ENCODE data around the gene UNC13B. TPM values are rescaled to one million over a fixed set of nuclear protein-coding genes. Genes with fewer than 3 reads are reported as not detected.

The UNC13B gene
- total RNA-seq, 4 donors from 2014 or later: 44.5 to 72.9 (median 48.6) TPM

DNA sequence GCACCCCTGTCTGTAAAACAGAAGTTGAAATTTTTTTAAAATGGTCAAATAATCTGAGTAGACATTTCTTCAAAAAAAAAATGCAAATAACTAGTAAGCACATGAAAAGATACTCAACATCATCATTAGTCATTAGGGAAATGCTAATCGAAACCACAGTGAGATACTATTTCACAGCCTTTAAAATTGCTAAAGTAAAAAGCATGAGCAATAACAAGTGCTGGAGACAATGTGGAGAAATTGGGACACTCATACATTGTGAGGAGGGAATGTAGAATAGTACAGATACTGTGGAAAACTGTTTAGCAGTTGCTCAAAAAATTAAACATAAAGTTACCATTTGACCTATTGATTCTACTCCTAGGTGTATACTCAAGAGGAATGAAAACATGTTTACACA, 269.7 kb downstream of the UNC13B start:
- Histone ChIP-seq H3K9me3 (no peaks in the 10 kb centered on the region), H3K4me3 (no peak overlapping the region), H3K4me1 (no peaks in the 10 kb centered on the region), H3K27me3 (no peaks in the 10 kb centered on the region), H3K27ac (no peak overlapping the region), H3K36me3 (no peaks in the 10 kb centered on the region)
- TF ChIP-seq POLR2A (IDR thresholded peaks at IDR 0.05): no peak
- no peak for DNase-seq

DNA sequence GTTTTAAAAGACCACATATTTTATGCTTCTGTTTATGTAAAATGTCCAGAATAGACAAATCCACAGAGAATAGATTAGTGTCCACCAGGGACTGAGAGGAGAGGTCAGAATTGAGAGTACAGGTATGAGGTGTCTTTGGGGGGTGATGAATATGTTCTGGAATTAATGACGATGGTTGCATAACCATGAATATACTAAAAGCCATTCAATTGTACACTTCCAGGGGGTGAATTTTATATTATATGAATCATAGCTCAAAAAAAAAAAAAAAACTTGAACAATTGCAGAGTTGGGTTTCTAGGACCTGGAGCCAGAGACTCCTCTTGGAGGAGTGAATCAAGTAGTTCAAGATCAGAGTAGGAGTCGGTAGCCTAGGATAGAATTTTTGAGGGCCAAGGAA, 270.3 kb downstream of the UNC13B start:
- Histone ChIP-seq H3K36me3 (no peaks in the 10 kb centered on the region), H3K9me3 (no peaks in the 10 kb centered on the region), H3K4me3 (no peak overlapping the region), H3K4me1 (no peaks in the 10 kb centered on the region), H3K27me3 (no peaks in the 10 kb centered on the region), H3K27ac (no peak overlapping the region)
- DNase-seq: no peak
- TF ChIP-seq POLR2A (IDR thresholded peaks at IDR 0.05): no peak
- TF ChIP-seq, protein P1, sequence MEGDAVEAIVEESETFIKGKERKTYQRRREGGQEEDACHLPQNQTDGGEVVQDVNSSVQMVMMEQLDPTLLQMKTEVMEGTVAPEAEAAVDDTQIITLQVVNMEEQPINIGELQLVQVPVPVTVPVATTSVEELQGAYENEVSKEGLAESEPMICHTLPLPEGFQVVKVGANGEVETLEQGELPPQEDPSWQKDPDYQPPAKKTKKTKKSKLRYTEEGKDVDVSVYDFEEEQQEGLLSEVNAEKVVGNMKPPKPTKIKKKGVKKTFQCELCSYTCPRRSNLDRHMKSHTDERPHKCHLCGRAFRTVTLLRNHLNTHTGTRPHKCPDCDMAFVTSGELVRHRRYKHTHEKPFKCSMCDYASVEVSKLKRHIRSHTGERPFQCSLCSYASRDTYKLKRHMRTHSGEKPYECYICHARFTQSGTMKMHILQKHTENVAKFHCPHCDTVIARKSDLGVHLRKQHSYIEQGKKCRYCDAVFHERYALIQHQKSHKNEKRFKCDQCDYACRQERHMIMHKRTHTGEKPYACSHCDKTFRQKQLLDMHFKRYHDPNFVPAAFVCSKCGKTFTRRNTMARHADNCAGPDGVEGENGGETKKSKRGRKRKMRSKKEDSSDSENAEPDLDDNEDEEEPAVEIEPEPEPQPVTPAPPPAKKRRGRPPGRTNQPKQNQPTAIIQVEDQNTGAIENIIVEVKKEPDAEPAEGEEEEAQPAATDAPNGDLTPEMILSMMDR (IDR thresholded peaks at IDR 0.05): no peak

DNA sequence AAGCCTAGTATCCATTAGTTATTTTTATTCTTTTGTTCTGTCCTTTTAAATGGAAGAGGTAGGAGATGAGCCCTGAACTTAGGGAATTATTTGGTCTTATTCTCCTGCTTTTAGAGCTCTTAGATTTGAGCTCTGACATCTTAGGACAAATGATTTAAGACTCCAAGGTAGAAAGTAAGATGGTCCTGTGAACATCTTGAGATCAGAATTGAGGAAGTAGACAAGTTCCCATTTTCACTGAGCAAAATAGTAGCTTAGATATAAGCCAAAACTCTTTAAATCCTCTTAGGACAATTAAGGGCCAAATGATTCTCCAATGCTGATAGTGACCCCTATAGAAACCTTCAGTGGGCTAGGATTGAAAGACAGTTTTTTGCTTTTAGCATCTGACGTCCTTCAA, 275.1 kb downstream of the UNC13B start:
- Histone ChIP-seq H3K4me1 (no peaks in the 10 kb centered on the region), H3K27ac (no peak overlapping the region), H3K36me3 (no peaks in the 10 kb centered on the region), H3K9me3 (no peaks in the 10 kb centered on the region), H3K27me3 (no peaks in the 10 kb centered on the region), H3K4me3 (no peak overlapping the region)
- TF ChIP-seq, protein P1 (IDR thresholded peaks at IDR 0.05): no peak
- no peak for TF ChIP-seq POLR2A (IDR thresholded peaks at IDR 0.05)
- DNase-seq: no peak

DNA sequence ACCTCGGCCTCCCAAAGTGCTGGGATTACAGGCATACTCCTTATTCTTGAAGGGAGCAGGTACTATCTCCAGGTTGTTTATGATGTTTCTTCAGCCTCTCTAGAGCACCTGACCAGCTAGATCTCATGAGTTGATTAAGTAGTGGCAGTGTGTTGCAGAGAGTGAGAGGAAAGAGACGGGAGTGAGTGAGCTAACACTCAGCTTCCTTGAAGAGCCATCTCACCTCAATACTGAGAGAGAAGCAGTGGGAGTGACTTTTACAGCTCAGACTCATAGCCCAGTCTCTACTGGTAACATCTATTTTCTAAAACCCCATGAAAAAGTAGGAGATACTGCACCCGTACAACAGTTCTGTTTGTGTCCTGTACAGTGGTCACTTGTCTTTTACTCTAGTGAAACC, 284.2 kb downstream of the UNC13B start:
- DNase-seq: no peak
- H3K9me3 ChIP-seq: no peaks in the 10 kb centered on the region
- H3K4me3 ChIP-seq: no peak overlapping the region
- TF ChIP-seq, protein P1 (IDR thresholded peaks at IDR 0.05): no peak
- no peak for TF ChIP-seq POLR2A (IDR thresholded peaks at IDR 0.05)
- H3K27me3 ChIP-seq: no peaks in the 10 kb centered on the region
- H3K36me3 ChIP-seq: no peaks in the 10 kb centered on the region
- no peak overlapping the region for H3K27ac ChIP-seq
- no peaks in the 10 kb centered on the region for H3K4me1 ChIP-seq

DNA sequence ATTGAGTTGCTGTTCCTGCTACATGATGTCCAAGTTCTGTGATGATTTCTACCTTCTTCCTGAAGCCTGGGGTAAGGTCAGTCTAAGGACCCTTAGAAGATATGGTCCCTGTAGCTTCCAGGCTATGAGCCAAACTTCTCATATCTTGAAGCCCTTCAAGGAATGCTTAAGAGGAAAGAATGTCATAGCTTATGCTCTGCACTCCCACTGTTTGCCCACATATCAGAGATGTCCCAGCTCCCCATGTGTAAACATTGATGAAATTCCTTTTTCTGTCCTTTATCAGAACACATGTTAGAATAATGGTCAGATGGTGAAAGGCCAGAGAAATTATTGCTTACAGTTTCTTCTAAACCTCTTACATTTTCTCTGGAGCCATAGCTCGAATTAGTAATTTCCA, 286.7 kb downstream of the UNC13B start:
- Histone ChIP-seq H3K27me3 (no peaks in the 10 kb centered on the region), H3K27ac (no peak overlapping the region), H3K4me3 (no peak overlapping the region), H3K4me1 (no peaks in the 10 kb centered on the region), H3K9me3 (peaks cover 0 to 5% (median 0%) of the 10 kb centered on the region in 4 donors), H3K36me3 (no peaks in the 10 kb centered on the region)
- DNase-seq: no peak
- TF ChIP-seq POLR2A (IDR thresholded peaks at IDR 0.05): no peak
- TF ChIP-seq, protein P1 (IDR thresholded peaks at IDR 0.05): no peak

DNA sequence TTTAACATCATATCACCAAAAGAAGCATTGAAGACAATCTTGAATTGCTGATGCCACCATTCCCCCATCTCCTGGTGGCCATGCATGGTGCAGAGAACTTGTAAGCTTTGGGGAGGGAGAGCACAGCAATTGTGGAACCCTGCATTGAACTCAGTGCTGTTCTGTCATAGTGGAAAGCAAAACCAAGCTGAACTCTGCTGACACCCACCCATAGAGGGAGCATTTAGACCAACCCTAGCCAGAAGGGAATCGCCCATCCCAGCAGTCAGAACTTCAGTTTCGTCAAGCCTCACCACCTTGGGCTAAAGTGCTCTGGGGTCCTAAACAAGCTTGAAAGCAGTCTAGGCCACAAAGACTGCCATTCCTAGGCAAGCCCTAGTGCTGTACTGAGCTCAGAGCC, 290.7 kb downstream of the UNC13B start:
- no peaks in the 10 kb centered on the region for H3K4me1 ChIP-seq
- H3K9me3 ChIP-seq: peaks cover 0 to 5% (median 0%) of the 10 kb centered on the region in 4 donors
- no peak for DNase-seq
- H3K27ac ChIP-seq: no peak overlapping the region
- TF ChIP-seq, protein P1 (IDR thresholded peaks at IDR 0.05): no peak
- TF ChIP-seq POLR2A (IDR thresholded peaks at IDR 0.05): no peak
- no peak overlapping the region for H3K4me3 ChIP-seq
- H3K27me3 ChIP-seq: no peaks in the 10 kb centered on the region
- H3K36me3 ChIP-seq: no peaks in the 10 kb centered on the region
